ENCODE measurements around the gene CARD10. TPM values are rescaled to one million over a fixed set of nuclear protein-coding genes. Genes with fewer than 3 reads are reported as not detected.

The CARD10 gene
- polyA plus RNA-seq, 1 of the 3 experiments (the other 2 are of a cell fraction), result 14.5 TPM

GRCh38 chr22:37489983-37490382, 29.2 kb downstream of the CARD10 start:
- Histone ChIP-seq H4K20me1 (ENCODE audit: insufficient read depth) (peaks cover 3% of the 10 kb centered on the region; the same call in 1 of the 2 replicates), H3K27ac (ENCODE audit: low read depth in 2 of 2, low read length in 1 of 2) (no peak overlapping the region), H3K27me3 (ENCODE audit: insufficient read depth) (no peaks in the 10 kb centered on the region), H2AFZ (ENCODE audit: low read depth) (no peak overlapping the region), H3K79me2 (ENCODE audit: insufficient read depth) (no peaks in the 10 kb centered on the region), H3K4me1 (ENCODE audit: control insufficient read depth in 1 of 2, insufficient read depth in 2 of 2, low read depth in 1 of 2, low read length in 1 of 2) (peaks cover 0 to 13% of the 10 kb centered on the region in 2 experiments; a peak in 1 of 4 replicates), H3K9me2 (no peaks in the 10 kb centered on the region), H3K9me3 (no peaks in the 10 kb centered on the region), H3K4me3 (ENCODE audit: low read depth in 2 of 2, low read length in 1 of 2) (no peak overlapping the region), H3K36me3 (replicated peaks in 1 of 2; ENCODE audit: control insufficient read depth in 1 of 2, insufficient read depth in 2 of 2, low read length in 1 of 2) (peaks cover 0 to 3% of the 10 kb centered on the region in 2 experiments), H3K9ac (no peak overlapping the region), H3F3A (replicated peaks; ENCODE audit: insufficient read depth) (peaks cover 3% of the 10 kb centered on the region), H3K4me2 (no peak overlapping the region)
- WGBS (ENCODE audit: low lambda C conversion rate), result 95% methylated on average over 8 of the region's 10 CpGs
- POLR2A ChIA-PET, result no interaction called here
- DNase-seq, result no peak
- TF ChIP-seq ZBTB33 (IDR thresholded peaks at IDR 0.05; ENCODE audit: borderline replicate concordance, low read depth) (no peak), POLR2AphosphoS5 (IDR thresholded peaks at IDR 0.05; ENCODE audit: low read depth, low read length) (no peak), TAF1 (IDR thresholded peaks at IDR 0.05; ENCODE audit: borderline replicate concordance, low read depth, low read length) (no peak), TEAD4 (IDR thresholded peaks at IDR 0.05; ENCODE audit: borderline replicate concordance, insufficient read depth) (no peak), MAX (IDR thresholded peaks at IDR 0.05; ENCODE audit: low read depth) (no peak), NFIC (IDR thresholded peaks at IDR 0.05; ENCODE audit: borderline replicate concordance) (no peak), EP300 (IDR thresholded peaks at IDR 0.05; ENCODE audit: borderline replicate concordance in 1 of 2, low read depth in 1 of 2, low read length in 1 of 2) (no peak)
- CTCF ChIA-PET, result interaction anchor here (0.7 to 2.9 kb wide), 9 partner anchors 9 to 229 kb away, joined by 3 to 15 read pairs (median 3); no protein-coding TSS in a partner anchor

GRCh38 chr22:37488337-37489135, 30.7 kb downstream of the CARD10 start:
- Histone ChIP-seq H3K4me2 (no peak overlapping the region), H3K79me2 (ENCODE audit: insufficient read depth) (no peaks in the 10 kb centered on the region), H3K9me2 (no peaks in the 10 kb centered on the region), H3K9me3 (no peaks in the 10 kb centered on the region), H3F3A (replicated peaks; ENCODE audit: insufficient read depth) (peaks cover 3% of the 10 kb centered on the region), H3K4me3 (ENCODE audit: low read depth in 2 of 2, low read length in 1 of 2) (no peak overlapping the region), H2AFZ (ENCODE audit: low read depth) (no peak overlapping the region), H3K4me1 (ENCODE audit: control insufficient read depth in 1 of 2, insufficient read depth in 2 of 2, low read depth in 1 of 2, low read length in 1 of 2) (peaks cover 0 to 13% of the 10 kb centered on the region in 2 experiments; a peak in 1 of 4 replicates), H3K27me3 (ENCODE audit: insufficient read depth) (no peaks in the 10 kb centered on the region), H3K27ac (ENCODE audit: low read depth in 2 of 2, low read length in 1 of 2) (no peak overlapping the region), H3K9ac (no peak overlapping the region), H4K20me1 (ENCODE audit: insufficient read depth) (peaks cover 3% of the 10 kb centered on the region; the same call in 1 of the 2 replicates), H3K36me3 (replicated peaks in 1 of 2; ENCODE audit: control insufficient read depth in 1 of 2, insufficient read depth in 2 of 2, low read length in 1 of 2) (peaks cover 0 to 3% of the 10 kb centered on the region in 2 experiments)
- 92% methylated on average over 7 of the region's 15 CpGs for WGBS (ENCODE audit: low lambda C conversion rate)
- ChIA-PET POLR2A (no interaction called here), CTCF (interaction anchor here (0.7 to 2.9 kb wide), 2 partner anchors 10 to 21 kb away, joined by 3 to 11 read pairs; no protein-coding TSS in a partner anchor)
- no peak for DNase-seq
- no peak for TF ChIP-seq NRF1 (IDR thresholded peaks at IDR 0.05; ENCODE audit: low read depth, low read length)
- TF ChIP-seq ELF1 (IDR thresholded peaks at IDR 0.05), result no peak
- no peak for TF ChIP-seq RFX5 (IDR thresholded peaks at IDR 0.05; ENCODE audit: low read length)
- no peak for TF ChIP-seq TEAD4 (IDR thresholded peaks at IDR 0.05; ENCODE audit: borderline replicate concordance, insufficient read depth)
- no peak for TF ChIP-seq IRF3 (IDR thresholded peaks at IDR 0.05; ENCODE audit: low read depth, low read length)
- TF ChIP-seq FOSL2 (IDR thresholded peaks at IDR 0.05; ENCODE audit: borderline replicate concordance, low read depth), result no peak
- no peak for TF ChIP-seq RXRA (IDR thresholded peaks at IDR 0.05; ENCODE audit: borderline replicate concordance, low read depth)
- TF ChIP-seq MXI1 (IDR thresholded peaks at IDR 0.05; ENCODE audit: low read depth, low read length), result no peak
- TF ChIP-seq CHD2 (IDR thresholded peaks at IDR 0.05; ENCODE audit: low read length, partially characterized antibody), result no peak
- TF ChIP-seq GATA2 (CRISPR knock-in tag; IDR thresholded peaks at IDR 0.05), result no peak

Measured in SK-N-SH (cell line).